HEK293T (cell line): ENCODE results near the gene SYF2.

Experiments used
- ELF4 ChIP-seq: fragments of 450-650 bp; IDR thresholded peaks from 2 replicates; pipeline ENCODE4 v1.6.1; 2017; ENCODE audit warnings: antibody characterized with exemption
- SUZ12 ChIP-seq: fragments of 450-650 bp; IDR thresholded peaks from 2 replicates; pipeline ENCODE4 v1.6.1; 2016; ENCODE audit warnings: mild to moderate bottlenecking
- TARDBP ChIP-seq: fragments of 450-650 bp; IDR thresholded peaks from 2 replicates; pipeline ENCODE4 v1.6.1; 2016
- ZNF384 ChIP-seq: fragments of 450-650 bp; IDR thresholded peaks from 2 replicates; pipeline ENCODE4 v1.6.1; 2016

DNA sequence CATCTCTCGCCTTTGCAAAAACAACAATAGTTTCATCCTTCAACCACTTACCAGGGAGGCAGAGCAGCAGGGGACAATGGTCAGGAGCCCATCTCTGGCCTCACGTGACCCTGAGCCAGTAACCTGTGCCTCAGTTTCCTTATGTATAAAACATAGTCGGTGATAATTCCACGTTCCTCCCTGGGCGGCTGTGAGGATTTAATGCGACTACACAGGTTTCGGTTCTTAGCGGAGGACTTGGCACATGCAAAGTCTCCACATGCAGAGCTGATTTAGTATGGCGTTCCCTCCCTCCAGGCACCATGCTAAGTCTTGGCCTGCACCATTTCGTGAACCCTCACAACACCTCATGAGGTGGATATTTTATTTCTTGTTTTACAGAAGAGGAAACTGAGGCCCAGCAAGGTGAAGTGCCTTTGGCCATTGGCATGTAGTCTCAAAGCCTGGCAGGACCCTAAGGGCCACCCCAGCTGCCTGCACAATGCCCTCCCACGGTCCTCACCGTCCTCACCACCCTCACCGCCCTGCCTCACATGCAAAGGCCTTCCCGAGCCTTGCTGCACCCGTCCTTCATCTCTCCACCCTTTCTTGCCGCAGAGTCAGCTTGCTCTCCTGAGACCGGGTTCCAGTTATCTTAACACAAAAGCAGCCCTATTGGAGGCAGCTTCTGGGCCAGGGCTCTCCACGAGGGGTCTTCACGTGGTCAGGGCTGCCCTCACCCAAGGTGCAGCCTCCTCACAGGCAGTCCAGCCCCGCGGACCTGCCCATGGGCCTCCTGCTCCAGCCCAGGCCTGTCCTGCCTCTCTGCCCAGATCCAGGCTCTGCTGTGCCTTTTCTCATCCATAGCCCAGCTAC, 48.9 kb downstream of the SYF2 start:
- TF ChIP-seq TARDBP, result no peak
- no peak for TF ChIP-seq SUZ12
- no peak for TF ChIP-seq ZNF384
- TF ChIP-seq ELF4, result no peak
